Measurements from ENCODE around the gene LEMD3. TPM values are rescaled to one million over a fixed set of nuclear protein-coding genes. Genes with fewer than 3 reads are reported as not detected.
A peak's percentile ranks its signal among the peaks of the same experiment; 100 is the strongest.

Gene LEMD3
- total RNA-seq, 1 donor from 2014 or later = 36.2 TPM

- DNase-seq (ENCODE audit: low read depth) = peak; percentile 34
Measured at GRCh38 chr12:65170209-65170881, 962 bp downstream of the LEMD3 start.

- DNase-seq (ENCODE audit: low read depth) = no peak
Measured at GRCh38 chr12:65171073-65171472, 1.7 kb downstream of the LEMD3 start.

- DNase-seq (ENCODE audit: low read depth) = peak; percentile 43
Measured at GRCh38 chr12:65171870-65172269, 2.5 kb downstream of the LEMD3 start.

- DNase-seq (ENCODE audit: low read depth) = no peak
Measured at GRCh38 chr12:65175385-65175784, 6.0 kb downstream of the LEMD3 start.

- no peak for DNase-seq (ENCODE audit: low read depth)
Measured at GRCh38 chr12:65182012-65182739, 12.8 kb downstream of the LEMD3 start.

GRCh38 chr12:65184176-65184857 lies 14.9 kb downstream of the LEMD3 start:
- DNase-seq (ENCODE audit: low read depth) = no peak

GRCh38 chr12:65184858-65185229 lies 15.5 kb downstream of the LEMD3 start:
- no peak for DNase-seq (ENCODE audit: low read depth)

GRCh38 chr12:65187665-65188064 lies 18.3 kb downstream of the LEMD3 start:
- DNase-seq (ENCODE audit: low read depth) = no peak

GRCh38 chr12:65188179-65188701 lies 18.9 kb downstream of the LEMD3 start:
- no peak for DNase-seq (ENCODE audit: low read depth)

- no peak for DNase-seq (ENCODE audit: low read depth)
Measured at GRCh38 chr12:65189028-65189718, 19.8 kb downstream of the LEMD3 start.

- no peak for DNase-seq (ENCODE audit: low read depth)
Measured at GRCh38 chr12:65192963-65193516, 23.7 kb downstream of the LEMD3 start.

- DNase-seq (ENCODE audit: low read depth) = no peak
Measured at GRCh38 chr12:65194949-65195348, 25.6 kb downstream of the LEMD3 start.

- no peak for DNase-seq (ENCODE audit: low read depth)
Measured at GRCh38 chr12:65195387-65196055, 26.1 kb downstream of the LEMD3 start.

- DNase-seq (ENCODE audit: low read depth) = no peak
Measured at GRCh38 chr12:65196762-65197567, 27.6 kb downstream of the LEMD3 start.

GRCh38 chr12:65199604-65200003 lies 30.2 kb downstream of the LEMD3 start:
- no peak for DNase-seq (ENCODE audit: low read depth)

- DNase-seq (ENCODE audit: low read depth) = peak; percentile 19
Measured at GRCh38 chr12:65200007-65200665, 30.8 kb downstream of the LEMD3 start.

GRCh38 chr12:65203376-65203775 lies 34.0 kb downstream of the LEMD3 start:
- DNase-seq (ENCODE audit: low read depth) = peak; percentile 18

GRCh38 chr12:65204886-65205525 lies 35.6 kb downstream of the LEMD3 start:
- no peak for DNase-seq (ENCODE audit: low read depth)

- no peak for DNase-seq (ENCODE audit: low read depth)
Measured at GRCh38 chr12:65205886-65206285, 36.5 kb downstream of the LEMD3 start.
